Panc1 (cell line): Measurements from ENCODE around the gene STMN1. TPM values are rescaled to one million over a fixed set of nuclear protein-coding genes. Genes with fewer than 3 reads are reported as not detected.

ENCODE experiments used
- ATAC-seq: fragments of 200-7000 bp; cut with Tn5 transposase; 2 replicates; pipeline ENCODE4 v1.9.1; 2020; ENCODE audit warnings: mild to moderate bottlenecking, moderate library complexity
- BruUV-seq: library from RNA; stranded (reverse); fragments of 400-500 nt; replicated peaks from 2 replicates; lab custom pipeline; 2021; lab: Mats Ljungman, UMichigan
- CTCF ChIA-PET: fragments of 300-600 bp; sonication (Branson Sonifier 250); formaldehyde crosslinking; loops from one replicate; lab custom pipeline; 2022; ENCODE audit warnings: antibody characterized with exemption; lab: Charles Lee
- POLR2A ChIA-PET: fragments of 300-600 bp; sonication (Branson Sonifier 250); formaldehyde crosslinking; loops from one replicate; lab custom pipeline; 2022; ENCODE audit warnings: antibody characterized with exemption; lab: Charles Lee
- DNase-seq: peaks from one replicate; pipeline ENCODE4 v3.0.0-alpha.2; 2010; ENCODE audit warnings: low read depth, low spot score
- H3K27ac ChIP-seq: 2 replicates; pipeline ENCODE4 v1.5.1; 2011; ENCODE audit warnings: mild to moderate bottlenecking, low read length, inconsistent platforms
- H3K27me3 ChIP-seq: fragments of 200-500 bp; sonication (Bioruptor generic); 2 replicates; pipeline ENCODE4 v1.6.0; 2014; ENCODE audit warnings: low read length, inconsistent platforms; ENCODE audit not compliant: control insufficient read depth, insufficient read depth
- H3K36me3 ChIP-seq: fragments of 200-500 bp; sonication (Bioruptor generic); 2 replicates; pipeline ENCODE4 v1.5.1; 2014; ENCODE audit warnings: inconsistent platforms, mild to moderate bottlenecking, low read length, moderate library complexity; ENCODE audit not compliant: control insufficient read depth, insufficient read depth
- H3K4me1 ChIP-seq: 2 replicates; pipeline ENCODE4 v1.5.1; 2011; ENCODE audit warnings: inconsistent platforms, mild to moderate bottlenecking, low read length, moderate library complexity; ENCODE audit not compliant: control insufficient read depth, insufficient read depth
- H3K4me3 ChIP-seq, 2 experiments: 2 replicates each; pipeline ENCODE4 v1.5.1; 2011 to 2012; ENCODE audit warnings: low read depth in 2 of 2, low read length in 2 of 2, mild to moderate bottlenecking in 2 of 2, inconsistent platforms in 1 of 2, moderate library complexity in 1 of 2
- H3K9me3 ChIP-seq: fragments of 200-500 bp; sonication (Bioruptor generic); 2 replicates; pipeline ENCODE4 v1.5.1; 2014; ENCODE audit warnings: low read depth, mild to moderate bottlenecking, inconsistent platforms, low read length, moderate library complexity; ENCODE audit not compliant: control insufficient read depth, insufficient read depth
- CTCF ChIP-seq: fragments of 450-650 bp; IDR thresholded peaks from 2 replicates; pipeline ENCODE4 v1.5.1; 2017; ENCODE audit warnings: mild to moderate bottlenecking
- POLR2AphosphoS5 ChIP-seq: IDR thresholded peaks from 2 replicates; pipeline ENCODE4 v1.6.1; 2012; ENCODE audit warnings: mild to moderate bottlenecking, low read depth, low read length, moderate library complexity
- REST ChIP-seq, 2 experiments: IDR thresholded peaks; 2 replicates each; pipeline ENCODE4 v1.6.1; 2011 to 2012; ENCODE audit warnings: low read depth in 2 of 2, control low read depth in 1 of 2, low read length in 1 of 2, mild to moderate bottlenecking in 1 of 2, moderate library complexity in 1 of 2; ENCODE audit not compliant: insufficient read depth in 1 of 2
- SIN3A ChIP-seq: IDR thresholded peaks from 2 replicates; pipeline ENCODE4 v1.6.1; 2012; ENCODE audit warnings: low read depth, mild to moderate bottlenecking, low read length, moderate library complexity, borderline replicate concordance; ENCODE audit not compliant: insufficient read depth
- TCF7L2 ChIP-seq: IDR thresholded peaks from 2 replicates; pipeline ENCODE4 v1.6.1; 2011; ENCODE audit warnings: mild to moderate bottlenecking, low read depth, low read length, inconsistent platforms
- in situ Hi-C: cut with HindIII; loops from 2 replicates; pipeline ENCODE4 v1.10.0; 2016; ENCODE audit warnings: low sequenced_read_pairs, low pct_unique_long_range_greater_than_20kb
- intact Hi-C: fragments of 100-400 bp; cut with micrococcal nuclease; formaldehyde crosslinking; loops from one replicate; pipeline ENCODE4 v1.10.0; 2022; ENCODE audit not compliant: unreplicated experiment
- total RNA-seq: library from RNA; stranded (reverse); gene quantifications from one replicate; pipeline ENCODE4 v1.2.1, GENCODE V29; 2021; ENCODE audit not compliant: unreplicated experiment

STMN1 gene
- total RNA-seq, 1 experiment from 2014 or later = 316 TPM

- Histone ChIP-seq H3K36me3 (peaks cover 38% of the 10 kb centered on the region), H3K4me3 (peak overlapping the region; percentile 60 to 73), H3K27me3 (no peaks in the 10 kb centered on the region), H3K27ac (peak overlapping the region; percentile 87), H3K9me3 (no peaks in the 10 kb centered on the region), H3K4me1 (peaks cover 20% of the 10 kb centered on the region)
- DNase-seq (no peak), ATAC-seq (peak; percentile 91)
- ChIA-PET POLR2A (interaction anchor here (0.8 kb wide), 1 partner anchor 268 kb away, joined by 5 read pairs; no protein-coding TSS in a partner anchor), CTCF (interaction anchor here (0.6 to 1.1 kb wide), 3 partner anchors 10 to 93 kb away, joined by 3 to 4 read pairs (median 3); partner anchors contain the start of gene PAFAH2)
- BruUV-seq = TSS peak; percentile 70
- in situ Hi-C loops = no loop called here
- intact Hi-C loops = no loop called here
- TF ChIP-seq CTCF (no peak), POLR2AphosphoS5 (no peak), REST (IDR thresholded peaks at IDR 0.05; ENCODE audit: insufficient read depth in 1 of 2, low read depth in 2 of 2, low read length in 1 of 2) (no peak), TCF7L2 (no peak)
Observed at GRCh38 chr1:25904943-25905679, 1.1 kb downstream of the STMN1 start.

GRCh38 chr1:25903986-25904385 lies 2.2 kb downstream of the STMN1 start:
- peak overlapping the region; percentile 87 for H3K27ac ChIP-seq
- intact Hi-C loops = no loop called here
- H3K4me3 ChIP-seq = peak overlapping the region; percentile 60 to 73
- POLR2A ChIA-PET = no interaction called here
- ATAC-seq (no peak), DNase-seq (no peak)
- TF ChIP-seq TCF7L2 = no peak
- TF ChIP-seq REST (IDR thresholded peaks at IDR 0.05; ENCODE audit: insufficient read depth in 1 of 2, low read depth in 2 of 2, low read length in 1 of 2) = no peak
- TF ChIP-seq POLR2AphosphoS5 = no peak
- no peak for TF ChIP-seq SIN3A
- no peak for TF ChIP-seq CTCF
- H3K27me3 ChIP-seq = no peaks in the 10 kb centered on the region
- H3K9me3 ChIP-seq = no peaks in the 10 kb centered on the region
- H3K36me3 ChIP-seq = peaks cover 49% of the 10 kb centered on the region
- CTCF ChIA-PET = interaction anchor here (0.9 kb wide), 1 partner anchor 10 kb away, joined by 3 read pairs; no protein-coding TSS in a partner anchor
- peaks cover 20% of the 10 kb centered on the region for H3K4me1 ChIP-seq
- BruUV-seq = no TSS peak
- in situ Hi-C loops = no loop called here
